ENCODE data around the gene SATB1. TPM values are rescaled to one million over a fixed set of nuclear protein-coding genes. Genes with fewer than 3 reads are reported as not detected.
A peak's percentile ranks its signal among the peaks of the same experiment; 100 is the strongest.

The SATB1 gene
- total and polyA plus RNA-seq, 2 experiments from 2014 or later: 17.4 to 28.9 TPM

DNA sequence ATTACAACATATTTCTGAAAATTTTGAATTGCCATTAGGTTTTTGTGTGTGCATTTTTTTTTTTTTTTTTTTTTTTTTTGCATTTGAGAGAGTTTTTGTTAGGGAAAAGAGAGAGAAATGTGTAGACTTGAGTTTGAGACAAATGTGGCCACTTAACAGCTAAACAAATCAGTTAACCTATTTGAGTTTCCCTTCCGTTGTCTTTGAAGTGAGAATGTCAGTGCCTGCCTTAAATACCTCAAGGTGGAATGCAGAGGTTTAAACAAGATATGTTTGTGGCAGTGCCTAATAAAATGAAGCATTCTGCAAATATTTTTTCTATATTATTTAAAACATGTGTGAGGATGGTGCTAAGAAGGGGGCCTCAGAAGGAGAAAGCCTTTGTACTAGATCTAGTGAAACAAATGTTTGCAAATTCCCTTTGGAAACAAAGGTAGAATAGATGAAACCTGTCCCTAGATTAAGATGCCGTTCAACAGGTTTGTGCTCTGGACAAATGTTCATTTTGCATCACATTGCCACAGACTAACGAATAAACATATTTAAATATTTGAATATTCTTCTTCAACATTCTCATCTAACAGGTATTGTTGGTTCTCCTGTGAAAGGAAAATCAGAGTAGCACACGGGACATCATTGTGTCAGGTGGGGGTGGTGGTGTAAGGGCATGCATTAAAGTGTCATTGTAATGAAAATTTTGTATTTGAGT is 80.7 kb downstream of the SATB1 start:
- H3F3A ChIP-seq (replicated peaks; ENCODE audit: low read depth): no peaks in the 10 kb centered on the region
- peaks cover 8% of the 10 kb centered on the region; the same call in 2 of the 3 replicates for H3K36me3 Mint-ChIP-seq (ENCODE audit: low read depth)
- peak overlapping the region; percentile 11 for H3K4me3 ChIP-seq
- ATAC-seq: peak; percentile 76
- H3K4me1 ChIP-seq (ENCODE audit: insufficient read depth): peaks cover 69% of the 10 kb centered on the region
- peak overlapping the region; percentile 94 for H3K27ac ChIP-seq (ENCODE audit: low read depth)
- H3K4me2 ChIP-seq: peak overlapping the region; percentile 66
- no peaks in the 10 kb centered on the region for H3K9me3 Mint-ChIP-seq
- no peak overlapping the region for H2AFZ ChIP-seq
- peak overlapping the region; percentile 97 for H3K27ac Mint-ChIP-seq
- peak; percentile 91 for TF ChIP-seq NANOG (IDR thresholded peaks at IDR 0.05; ENCODE audit: borderline replicate concordance)
- TF ChIP-seq ZNF462 (CRISPR knock-in tag; IDR thresholded peaks at IDR 0.05): no peak
- H3K4me3 Mint-ChIP-seq: peak overlapping the region; percentile 54
- no peaks in the 10 kb centered on the region for H4K20me1 ChIP-seq (replicated peaks; ENCODE audit: insufficient read depth)
- DNase-seq (ENCODE audit: low spot score): peak; percentile 68
- peaks cover 78% of the 10 kb centered on the region for H3K4me1 Mint-ChIP-seq
- H3K27me3 ChIP-seq (ENCODE audit: insufficient read depth): no peaks in the 10 kb centered on the region
- H3K9me2 ChIP-seq (ENCODE audit: insufficient read depth): no peaks in the 10 kb centered on the region
- no peaks in the 10 kb centered on the region for H3K79me2 ChIP-seq (replicated peaks; ENCODE audit: insufficient read depth)
- no peaks in the 10 kb centered on the region for H3K36me3 ChIP-seq (ENCODE audit: insufficient read depth)
- peaks cover 3% of the 10 kb centered on the region for H3K27me3 Mint-ChIP-seq (ENCODE audit: insufficient read depth, low read depth, poor library complexity)

DNA sequence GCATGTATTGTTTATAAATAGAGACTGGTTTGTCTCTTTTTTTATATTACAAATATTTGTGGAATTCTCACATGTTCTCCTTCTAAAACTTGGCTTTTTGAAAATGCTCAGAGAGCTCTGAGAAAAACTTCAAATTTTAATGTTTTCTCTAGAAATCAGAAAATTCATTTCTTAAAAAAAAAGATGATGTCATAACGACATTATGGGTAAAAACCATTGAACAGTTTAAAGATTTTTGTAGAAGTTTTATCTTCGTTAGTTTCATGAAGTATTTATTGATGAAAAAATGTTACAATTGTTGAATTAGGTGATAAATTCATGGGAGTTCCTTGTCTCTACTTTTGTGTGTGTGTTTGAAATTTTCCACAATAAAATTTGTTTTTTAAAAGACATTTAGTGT is 81.3 kb downstream of the SATB1 start:
- H3K4me3 Mint-ChIP-seq: peak overlapping the region; percentile 54; the same call in 1 of the 3 replicates
- H3K27ac ChIP-seq (ENCODE audit: low read depth): peak overlapping the region; percentile 94
- no peaks in the 10 kb centered on the region for H3K27me3 ChIP-seq (ENCODE audit: insufficient read depth)
- peak overlapping the region; percentile 66 for H3K4me2 ChIP-seq
- peaks cover 3% of the 10 kb centered on the region; the same call in 1 of the 3 replicates for H3K36me3 Mint-ChIP-seq (ENCODE audit: low read depth)
- H3K9me3 Mint-ChIP-seq: no peaks in the 10 kb centered on the region
- DNase-seq (ENCODE audit: low spot score): no peak
- peaks cover 76% of the 10 kb centered on the region for H3K4me1 Mint-ChIP-seq
- H2AFZ ChIP-seq: no peak overlapping the region
- TF ChIP-seq ZNF331 (CRISPR knock-in tag; IDR thresholded peaks at IDR 0.05; ENCODE audit: low read depth): no peak
- H3K36me3 ChIP-seq (ENCODE audit: insufficient read depth): no peaks in the 10 kb centered on the region
- H4K20me1 ChIP-seq (replicated peaks; ENCODE audit: insufficient read depth): no peaks in the 10 kb centered on the region
- H3K9me2 ChIP-seq (ENCODE audit: insufficient read depth): no peaks in the 10 kb centered on the region
- H3K4me3 ChIP-seq: peak overlapping the region; percentile 11; the same call in 1 of the 2 replicates
- H3K27me3 Mint-ChIP-seq (ENCODE audit: insufficient read depth, low read depth, poor library complexity): peaks cover 3% of the 10 kb centered on the region
- H3K79me2 ChIP-seq (replicated peaks; ENCODE audit: insufficient read depth): no peaks in the 10 kb centered on the region
- H3F3A ChIP-seq (replicated peaks; ENCODE audit: low read depth): no peaks in the 10 kb centered on the region
- no peak for ATAC-seq
- peak overlapping the region; percentile 97 for H3K27ac Mint-ChIP-seq
- H3K4me1 ChIP-seq (ENCODE audit: insufficient read depth): peaks cover 65% of the 10 kb centered on the region
